HL-60/S4 treated with retinoic acid at 250 ng/mL for 4 days and 3 days (cell line): ENCODE data around the gene DYNLT1.
"Not testable (repeated sequence)": the region's sequence is repeated elsewhere in the genome, so short reads cannot be mapped to it uniquely, and the experiment has no call there.

Experiments used
- in situ Hi-C: fragments of 300-500 bp; cut with MboI; formaldehyde crosslinking; loops from 2 replicates; pipeline ENCODE4 v1.7.0; 2022; ENCODE audit warnings: low sequenced_read_pairs

DYNLT1 gene

DNA sequence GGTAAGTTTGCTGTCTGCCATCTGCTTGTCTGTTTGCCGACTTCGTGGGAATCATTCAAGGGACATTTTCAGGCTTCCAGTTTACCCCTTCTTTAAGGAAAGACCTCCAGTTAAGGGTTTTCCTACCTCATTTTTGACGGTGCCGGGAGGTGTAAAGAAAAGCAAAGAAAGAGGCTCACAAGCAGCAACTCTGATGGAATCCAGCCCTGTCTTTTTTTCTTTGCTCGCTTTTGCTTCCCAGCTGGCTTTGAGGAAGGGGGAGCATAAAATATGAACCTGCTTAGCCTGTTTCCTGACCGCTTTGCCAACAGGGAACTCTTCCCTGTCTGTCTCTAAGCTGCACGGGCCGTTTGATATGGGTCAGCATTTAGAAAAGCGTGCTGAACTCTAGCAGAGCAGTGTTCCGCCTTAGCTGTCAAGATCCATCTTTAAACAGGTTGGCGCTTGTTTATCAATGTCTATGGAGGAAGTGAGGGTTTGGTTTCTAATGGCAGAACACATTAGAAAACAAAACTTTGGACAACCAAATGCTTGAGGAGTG lies 19.2 kb upstream of the DYNLT1 start:
- in situ Hi-C loops, result no loop called here

DNA sequence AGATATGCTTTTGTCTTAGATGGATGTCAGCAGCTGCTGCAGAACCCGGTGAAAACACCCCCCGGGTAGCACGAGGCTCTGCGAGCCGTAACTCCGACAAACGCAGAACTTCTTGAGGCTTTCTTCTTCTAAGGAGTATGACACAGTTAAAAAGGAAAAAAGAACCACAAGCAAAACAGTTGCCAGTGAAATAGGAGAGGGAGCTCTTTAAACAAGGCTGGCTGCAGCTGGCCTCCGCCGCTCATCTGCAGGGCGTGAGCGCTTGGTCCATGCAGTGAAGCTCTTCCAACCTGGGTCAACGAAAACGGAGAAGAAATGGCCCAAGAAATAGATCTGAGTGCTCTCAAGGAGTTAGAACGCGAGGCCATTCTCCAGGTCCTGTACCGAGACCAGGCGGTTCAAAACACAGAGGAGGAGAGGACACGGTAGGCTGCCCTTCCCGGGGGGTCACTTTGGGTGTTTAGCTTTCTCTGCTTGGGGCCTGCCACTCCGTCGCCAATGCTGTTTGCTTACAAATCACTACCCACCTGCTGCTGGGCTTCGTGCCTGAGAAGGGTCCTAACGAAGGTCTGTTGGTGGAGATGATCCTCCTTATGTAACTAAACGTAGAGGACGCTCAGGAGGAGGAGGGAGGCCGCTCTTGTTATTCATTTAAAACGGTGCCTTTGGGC lies 18.5 kb upstream of the DYNLT1 start:
- in situ Hi-C loops, result no loop called here

DNA sequence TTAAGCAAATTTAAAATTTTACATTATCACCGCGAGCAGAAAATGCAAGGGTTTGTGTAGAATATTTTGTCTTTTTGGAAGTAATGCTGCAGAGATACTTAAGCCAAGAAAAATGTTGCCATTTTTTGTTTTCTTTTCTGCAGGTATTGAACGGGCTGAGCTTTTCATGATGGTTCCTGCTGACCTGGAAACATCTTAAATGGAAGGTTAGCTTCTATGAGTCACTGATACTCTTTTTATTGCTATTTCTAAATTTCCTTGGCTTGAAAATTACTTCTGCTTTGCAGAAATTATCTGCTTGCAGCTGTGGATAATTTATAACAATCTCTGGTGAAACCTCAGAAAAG lies 18.0 kb upstream of the DYNLT1 start:
- in situ Hi-C loops, result no loop called here

DNA sequence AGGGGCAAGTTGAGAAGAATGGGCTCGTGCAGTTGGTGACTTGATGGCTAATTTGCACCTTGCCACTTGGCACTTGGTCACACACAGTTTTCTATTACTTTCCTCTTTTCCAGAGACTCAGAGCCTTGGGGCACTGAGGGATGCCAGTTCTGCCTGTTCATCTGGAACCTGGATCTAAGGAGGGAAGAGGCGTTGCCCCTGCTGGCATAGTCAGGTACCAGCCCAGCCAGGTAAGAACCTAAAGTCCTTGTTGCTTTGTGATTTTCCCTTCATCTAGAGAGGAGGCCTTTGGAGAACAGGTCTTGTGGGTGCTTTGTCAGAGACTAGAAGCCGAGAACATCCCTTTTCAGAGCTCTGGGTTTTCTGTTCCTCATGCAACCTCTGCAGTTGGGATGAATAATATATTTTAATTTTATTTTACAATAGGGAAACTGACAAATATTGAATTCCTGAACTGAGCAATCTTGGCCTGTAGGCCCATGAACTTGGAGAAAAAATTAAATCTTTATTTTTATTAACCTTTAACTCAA lies 16.7 kb upstream of the DYNLT1 start:
- in situ Hi-C loops, result no loop called here

DNA sequence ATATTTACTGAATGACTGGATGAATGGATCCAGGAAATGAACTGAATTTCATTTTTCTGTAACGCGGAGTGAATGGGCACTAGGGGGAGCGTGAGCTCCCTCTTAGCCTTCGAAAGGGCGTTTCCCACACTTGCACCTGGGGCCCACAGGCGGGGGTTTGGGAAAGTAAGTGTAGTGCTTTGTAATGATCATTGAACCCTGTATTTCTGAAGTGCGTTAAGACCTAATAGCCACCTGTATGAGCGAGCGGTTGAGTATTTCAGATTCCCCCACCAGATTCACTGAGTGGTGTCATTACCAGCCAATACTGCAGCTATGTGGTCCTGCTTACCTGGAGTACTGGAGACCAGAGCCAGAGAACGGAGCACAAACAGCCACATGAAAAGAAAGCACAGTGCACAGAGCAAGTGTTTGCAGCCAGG lies 15.8 kb upstream of the DYNLT1 start:
- in situ Hi-C loops, result no loop called here

DNA sequence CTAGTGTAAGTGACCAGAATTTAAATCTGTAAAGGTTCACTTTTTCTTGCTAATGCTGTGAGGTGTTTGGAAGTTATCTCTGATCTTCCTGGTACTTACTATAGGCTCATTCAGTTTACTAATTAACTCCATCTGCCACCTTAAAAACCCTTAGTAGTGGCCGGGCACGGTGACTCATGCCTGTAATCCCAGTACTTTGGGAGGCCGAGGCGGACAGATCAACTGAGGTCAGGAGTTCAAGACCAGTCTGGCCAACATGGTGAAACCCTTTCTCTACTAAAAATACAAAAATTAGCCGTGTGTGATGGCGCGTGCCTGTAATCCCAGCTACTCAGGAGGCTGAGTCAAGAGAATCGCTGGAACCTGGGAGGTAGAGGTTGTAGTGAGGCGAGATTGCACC lies 12.4 kb upstream of the DYNLT1 start:
- in situ Hi-C loops, result not testable (repeated sequence)

DNA sequence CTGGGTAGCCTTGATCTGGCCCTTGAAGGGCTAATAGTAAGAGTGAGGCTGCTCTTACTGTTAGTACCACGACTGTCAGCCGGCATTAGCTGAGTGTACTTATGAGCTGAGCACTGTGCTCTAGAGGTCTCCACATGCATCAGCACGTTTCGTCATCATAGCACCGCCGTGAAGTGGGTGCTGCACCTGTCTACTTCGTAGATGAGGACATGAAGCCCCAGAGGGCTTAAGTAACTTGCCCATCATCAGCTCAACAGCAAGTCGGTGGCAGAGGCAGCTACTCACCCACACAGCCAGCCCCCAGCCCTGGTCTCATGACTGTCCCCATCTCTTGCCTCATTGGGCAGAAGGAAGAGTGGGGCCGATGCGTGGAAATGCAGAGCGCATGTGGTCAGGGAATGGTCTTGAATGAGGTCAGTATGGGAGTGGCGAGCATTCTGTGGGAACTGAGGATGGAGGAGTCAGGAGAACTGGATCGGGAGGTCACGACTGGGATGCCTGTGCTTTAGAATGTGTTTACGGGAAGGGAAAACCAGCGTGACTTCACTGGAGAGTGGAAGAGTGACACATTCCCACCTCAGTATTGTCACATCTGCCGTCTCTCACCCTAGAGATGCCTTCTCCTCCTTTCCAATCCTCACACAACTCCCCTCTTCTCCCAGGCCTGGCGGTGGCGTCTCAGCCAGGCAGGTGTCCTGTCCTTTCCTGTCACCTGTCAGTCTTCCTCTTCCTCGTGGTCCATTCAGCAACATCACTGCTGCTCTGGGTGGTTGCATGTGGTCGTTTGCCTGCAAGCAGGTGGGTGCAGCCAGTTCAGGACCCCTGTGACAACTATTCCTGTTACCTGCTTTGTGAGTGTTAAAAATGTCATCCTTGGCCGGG lies 11.3 kb upstream of the DYNLT1 start:
- in situ Hi-C loops, result no loop called here

DNA sequence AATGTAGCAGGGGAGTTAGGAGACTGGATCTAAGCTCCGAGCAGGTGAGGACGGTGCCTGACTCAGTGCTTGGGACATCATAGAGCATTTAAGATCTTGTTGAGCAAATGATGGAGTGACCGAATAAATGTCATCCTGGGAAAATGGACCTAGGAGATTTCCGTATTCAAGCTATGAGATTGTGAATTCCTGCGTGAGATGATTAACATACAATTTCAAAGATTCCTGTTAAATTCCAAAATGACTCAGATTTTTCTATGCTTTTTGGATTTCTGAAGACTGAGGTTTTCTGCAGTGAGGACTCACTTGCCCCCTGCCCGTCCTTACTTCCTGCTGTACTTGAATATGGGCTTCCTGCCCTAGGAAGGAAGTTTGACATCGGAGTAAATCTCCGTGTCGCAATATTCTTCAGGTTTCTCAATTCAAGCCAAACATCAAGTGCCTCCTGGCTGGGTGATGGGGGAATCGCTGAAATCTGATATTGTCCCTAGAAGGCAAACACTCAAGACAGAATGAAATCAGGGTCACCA lies 10.5 kb upstream of the DYNLT1 start:
- in situ Hi-C loops, result no loop called here

DNA sequence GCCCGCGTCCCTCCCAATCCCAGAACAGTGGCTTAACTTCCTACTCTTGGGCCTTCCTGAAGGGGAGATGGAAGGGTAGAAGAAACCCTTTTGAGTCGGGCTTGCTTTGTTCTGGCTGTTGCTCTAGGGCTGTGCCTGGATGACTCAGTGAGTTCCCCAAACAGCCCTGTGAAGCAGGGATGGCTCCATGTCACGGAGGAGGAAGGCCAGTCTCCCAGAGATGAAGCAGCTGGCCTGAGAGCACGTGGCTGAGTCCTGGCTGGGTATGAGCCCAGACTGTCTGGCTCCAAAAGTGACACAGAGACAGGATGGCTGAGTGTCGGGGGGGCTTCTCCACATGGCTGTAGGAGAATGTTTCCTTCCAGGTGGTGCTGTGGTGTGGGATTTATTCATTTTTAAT lies 10.0 kb upstream of the DYNLT1 start:
- in situ Hi-C loops, result no loop called here

DNA sequence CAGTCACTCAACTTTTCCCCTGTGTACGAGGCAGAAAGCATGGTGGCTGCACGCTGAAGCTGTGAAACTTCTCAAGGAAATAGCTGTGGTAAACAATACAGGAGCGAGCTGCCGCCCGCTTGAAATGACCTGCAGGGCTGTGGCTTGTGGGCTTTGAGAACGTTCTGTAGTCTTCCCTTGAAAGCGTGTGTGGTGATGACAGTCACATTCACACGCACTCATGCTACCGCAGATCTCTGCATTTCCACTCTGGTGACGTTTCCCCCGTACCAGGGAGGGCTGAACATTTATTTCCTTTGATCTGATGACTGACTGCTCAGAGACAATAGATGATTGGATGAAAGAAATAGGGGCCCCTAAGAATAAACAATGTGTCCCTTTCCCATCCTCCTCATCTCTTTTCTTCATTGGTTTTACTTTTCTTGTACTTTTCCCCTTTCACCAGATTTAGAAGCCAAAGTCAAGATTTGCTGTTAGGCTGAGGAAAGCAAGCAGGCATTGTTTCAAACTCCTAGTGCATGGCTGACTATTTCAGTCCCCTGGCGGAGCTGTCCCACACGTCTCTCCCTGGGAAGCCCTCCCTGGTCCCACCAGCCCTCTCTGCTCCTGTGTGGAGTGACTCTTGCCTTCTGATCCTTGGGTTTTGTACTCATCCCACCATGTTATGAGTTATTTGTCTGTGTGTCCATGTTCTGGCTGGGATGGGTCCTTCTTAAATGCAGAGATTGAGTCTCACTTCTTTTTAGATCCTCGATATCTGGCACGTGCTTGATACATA lies 9.2 kb upstream of the DYNLT1 start:
- in situ Hi-C loops, result no loop called here

DNA sequence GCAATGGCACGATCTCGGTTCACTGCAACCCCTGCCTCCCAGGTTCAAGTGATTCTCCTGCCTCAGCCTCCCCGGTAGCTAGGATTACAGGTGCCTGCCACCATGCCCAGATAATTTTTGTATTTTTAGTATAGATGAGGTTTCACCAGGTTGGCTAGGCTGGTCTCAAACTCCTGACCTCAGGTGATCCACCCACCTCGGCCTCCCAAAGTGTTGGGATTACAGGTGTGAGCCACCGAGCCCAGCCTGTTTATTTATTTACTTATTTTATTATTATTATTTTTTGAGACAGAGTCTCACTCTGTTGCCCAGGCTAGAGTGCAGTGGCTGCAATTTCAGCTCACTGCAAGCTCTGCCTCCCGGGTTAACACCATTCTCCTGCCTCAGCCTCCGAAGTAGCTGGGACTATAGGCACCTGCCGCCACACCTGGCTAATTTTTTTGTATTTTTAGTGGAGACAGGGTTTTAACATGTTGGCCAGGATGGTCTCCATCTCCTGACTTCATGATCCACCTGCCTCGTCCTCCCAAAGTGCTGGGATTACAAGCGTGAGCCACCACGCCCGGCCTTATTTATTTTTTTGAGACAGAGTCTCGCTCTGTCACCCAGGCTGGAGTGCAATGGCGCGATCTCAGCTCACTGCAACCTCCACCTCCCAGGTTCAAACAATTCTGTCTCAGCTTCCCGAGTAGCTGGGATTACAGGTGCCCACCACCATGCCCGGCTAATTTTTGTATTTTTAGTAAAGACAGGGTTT lies 7.6 kb upstream of the DYNLT1 start:
- in situ Hi-C loops, result not testable (repeated sequence)

DNA sequence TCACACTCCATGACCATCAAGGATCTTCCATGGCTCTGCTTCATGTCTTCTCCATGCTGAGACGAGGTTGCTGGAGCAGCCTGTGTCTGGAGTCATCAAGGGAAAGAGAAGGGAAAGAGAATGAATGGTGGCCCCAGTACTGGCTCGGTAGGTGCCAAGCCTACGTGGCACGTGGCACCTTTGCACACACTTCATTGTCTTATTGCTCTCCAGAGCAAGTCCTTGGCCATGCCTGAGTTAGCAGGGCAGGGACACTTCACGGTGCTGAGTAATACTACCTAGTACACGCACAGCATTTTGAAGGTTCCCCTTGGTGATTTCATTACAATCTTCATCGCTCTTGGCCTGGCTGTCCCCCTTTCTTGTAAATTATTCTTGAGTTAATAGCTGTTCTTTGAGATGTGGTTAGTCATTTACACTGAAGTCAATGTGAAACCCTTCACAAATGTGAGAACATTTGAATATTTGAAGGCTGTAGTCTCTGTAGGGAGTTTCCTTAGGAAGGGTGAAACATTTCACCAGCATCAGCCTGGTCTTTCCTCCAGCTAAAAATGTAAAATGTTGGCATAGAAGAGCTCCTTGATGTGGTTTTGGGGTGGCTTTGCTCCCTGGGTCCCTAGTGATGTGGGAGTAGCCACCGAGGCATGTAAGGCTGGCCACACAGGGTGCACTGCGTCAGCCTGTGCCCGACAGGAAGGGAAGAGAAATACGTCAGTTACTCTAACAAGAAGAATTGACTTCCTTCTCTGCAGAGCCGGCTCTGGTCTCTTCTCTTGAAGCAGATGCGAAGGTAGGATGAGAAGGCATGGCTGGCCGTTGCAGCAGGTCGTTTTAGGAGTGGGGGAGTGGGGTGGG lies 5.0 kb upstream of the DYNLT1 start, which contains the start of gene SYTL3:
Gene SYTL3 (plus strand): TSS at position 766 of the 855 bp plus-strand sequence. CDS start 13,215 bp downstream, outside the sequence.
- in situ Hi-C loops, result no loop called here

DNA sequence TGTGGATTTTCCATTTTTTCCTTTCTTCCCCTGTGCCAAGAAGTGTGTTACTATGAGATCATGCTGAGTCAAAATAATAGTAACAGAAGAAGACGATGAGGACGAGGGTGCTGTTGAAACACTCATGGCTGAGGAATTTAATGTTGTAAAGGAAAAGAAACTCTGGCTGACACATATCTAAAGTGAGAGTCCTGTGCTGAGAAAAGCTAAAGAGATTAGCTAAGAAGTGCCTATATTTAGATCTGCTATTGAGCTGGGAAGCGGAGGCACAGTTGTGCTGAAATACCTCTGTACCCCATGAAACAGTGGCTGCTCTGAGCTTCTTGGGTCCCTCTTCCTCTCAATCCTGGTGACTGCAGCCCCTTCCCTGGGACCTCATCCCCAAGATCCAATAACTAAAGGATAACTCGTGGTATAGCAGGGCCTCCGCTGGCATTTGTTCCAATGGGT lies 4.2 kb upstream of the DYNLT1 start:
- in situ Hi-C loops, result no loop called here

DNA sequence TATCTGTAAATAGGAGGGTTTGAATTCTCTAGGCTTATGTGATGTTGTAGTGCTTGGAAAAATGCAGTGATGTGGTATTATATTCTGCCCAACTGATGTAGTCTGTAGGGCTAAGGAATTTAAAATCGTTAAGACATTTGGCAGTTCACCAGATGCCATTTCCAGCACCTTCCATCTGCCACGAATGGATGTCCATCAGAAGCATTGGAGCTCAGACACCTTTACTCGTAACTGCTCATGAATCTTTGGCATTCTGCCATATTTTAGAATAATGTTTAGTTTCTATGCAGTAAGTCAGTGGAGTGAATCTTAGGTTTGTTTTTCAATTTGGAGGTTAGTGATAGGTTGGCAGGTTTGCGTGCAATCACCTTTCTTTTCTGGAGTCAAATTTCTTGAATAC lies 3.0 kb upstream of the DYNLT1 start:
- in situ Hi-C loops, result no loop called here

DNA sequence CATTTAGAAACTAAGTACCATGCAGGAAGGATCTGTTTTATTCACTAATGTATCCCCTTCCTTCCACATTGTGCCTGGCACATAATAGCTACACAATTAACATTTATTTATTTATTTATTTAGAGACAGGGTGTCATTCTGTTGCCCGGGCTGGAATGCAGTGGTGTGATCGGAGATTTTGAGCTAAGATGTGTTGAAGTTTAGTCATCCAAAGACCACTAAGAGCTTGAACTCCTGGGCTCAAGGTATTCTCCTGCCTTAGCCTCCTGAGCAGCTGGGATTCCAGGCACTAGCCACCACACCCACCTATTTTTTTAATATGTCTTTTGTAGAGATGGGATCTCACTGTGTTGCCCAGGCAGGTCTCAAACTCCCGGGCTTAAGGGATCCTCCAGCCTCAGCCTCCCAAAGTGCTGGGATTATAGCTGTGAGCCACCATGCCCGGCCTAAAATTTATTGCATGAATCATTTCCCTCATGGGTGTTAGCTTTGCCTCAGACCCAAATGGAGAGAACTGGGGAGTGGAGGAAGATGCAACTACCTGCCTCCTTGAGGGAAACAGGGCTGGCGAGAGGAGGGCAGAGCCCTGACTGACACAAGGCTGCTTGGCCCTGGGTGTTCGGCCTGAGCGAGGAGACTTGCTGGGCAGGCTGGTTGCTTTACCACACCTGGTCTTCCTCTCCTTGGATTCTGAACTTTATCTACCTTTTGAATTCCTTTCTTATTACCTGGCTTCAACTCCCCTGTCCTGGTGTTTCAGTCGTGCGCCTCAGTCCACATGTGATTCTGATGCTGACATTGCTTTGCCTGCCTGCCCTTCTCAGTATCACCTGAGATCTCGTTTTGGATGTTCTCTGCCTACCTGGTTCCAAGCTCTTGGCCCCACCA lies 1.7 kb upstream of the DYNLT1 start:
- in situ Hi-C loops, result no loop called here

DNA sequence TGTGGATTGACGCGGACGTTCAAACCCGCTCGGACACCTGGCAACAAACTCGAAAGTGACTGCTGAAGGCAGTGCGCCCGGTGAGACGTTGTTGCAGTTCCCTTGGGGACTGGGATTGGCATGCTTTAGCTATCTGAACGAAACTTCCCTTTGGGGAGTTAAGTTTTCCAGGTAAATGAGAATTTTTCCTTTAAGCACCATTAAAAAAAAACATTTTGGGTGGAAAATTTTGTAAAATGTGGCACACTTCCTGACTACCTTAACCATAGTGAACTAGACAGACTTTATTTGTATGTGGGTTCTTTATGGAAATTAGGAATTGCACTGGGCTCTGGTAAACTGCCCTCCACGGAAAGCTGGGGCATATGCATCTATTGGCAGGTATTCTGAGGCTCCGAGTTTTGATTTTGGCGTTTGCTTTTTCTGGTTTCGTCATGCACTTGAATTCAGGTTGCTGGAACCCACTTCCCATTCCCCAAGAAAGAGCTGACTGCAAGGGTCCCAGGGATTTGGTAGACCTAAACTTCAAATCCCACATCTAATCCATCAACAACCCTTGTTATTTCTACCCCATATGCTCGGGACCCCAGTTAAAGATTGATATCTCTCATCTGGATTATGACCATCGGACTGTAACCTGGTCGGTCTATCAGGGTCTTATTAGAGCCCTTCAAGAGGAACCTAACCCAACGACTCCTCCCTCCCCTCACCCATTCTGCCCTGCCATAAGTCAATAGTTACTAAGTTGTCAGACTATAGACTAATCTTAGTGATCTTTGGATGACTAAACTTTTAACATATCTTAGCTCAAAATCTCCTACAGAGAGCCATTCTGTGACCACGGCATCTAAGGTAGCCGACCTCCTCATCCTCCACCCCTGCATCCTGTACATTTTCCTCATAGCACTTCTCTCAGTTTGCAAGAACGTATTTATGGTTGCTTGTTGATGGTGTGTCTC lies 800 bp upstream of the DYNLT1 start:
- in situ Hi-C loops, result no loop called here

DNA sequence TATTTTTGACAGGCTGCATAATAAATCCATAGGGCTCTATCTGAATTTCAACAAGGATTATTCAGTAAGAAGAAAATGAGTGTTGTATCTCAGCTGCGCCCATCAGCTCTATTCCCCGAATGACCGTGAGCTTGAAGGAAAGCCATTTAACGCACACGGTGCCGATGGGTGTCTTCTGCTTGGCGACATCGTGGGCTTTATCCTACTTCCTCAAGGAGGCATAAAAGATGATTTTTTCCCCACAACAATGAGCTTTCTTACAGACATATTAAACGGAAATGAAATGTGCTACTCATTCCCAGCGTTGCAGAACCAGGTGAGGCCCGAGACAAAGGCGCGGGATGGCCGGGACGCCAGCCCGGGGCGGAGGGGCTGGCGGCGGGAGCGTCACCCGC lies 710 bp downstream of the DYNLT1 start:
- in situ Hi-C loops, result no loop called here
